GM13976 (cell line): ENCODE results near the gene TUBE1.

Experiments used
- DNase-seq: peaks from one replicate; pipeline ENCODE4 v3.0.0; 2012; ENCODE audit warnings: low spot score
- in situ Hi-C: fragments of 300-500 bp; cut with MboI; formaldehyde crosslinking; loops from one replicate; pipeline ENCODE4 v1.12.0; 2022; ENCODE audit warnings: low sequenced_read_pairs, mixed read lengths, inconsistent platforms; ENCODE audit not compliant: unreplicated experiment
- TF ChIP-seq, protein P1 (sequence below): IDR thresholded peaks from 2 replicates; pipeline ENCODE4 v1.5.1; 2012; ENCODE audit warnings: borderline replicate concordance, mild to moderate bottlenecking; ENCODE audit not compliant: insufficient read depth; ENCODE audit errors: extremely low read depth, missing control alignments, control extremely low read depth

TUBE1 gene

DNA sequence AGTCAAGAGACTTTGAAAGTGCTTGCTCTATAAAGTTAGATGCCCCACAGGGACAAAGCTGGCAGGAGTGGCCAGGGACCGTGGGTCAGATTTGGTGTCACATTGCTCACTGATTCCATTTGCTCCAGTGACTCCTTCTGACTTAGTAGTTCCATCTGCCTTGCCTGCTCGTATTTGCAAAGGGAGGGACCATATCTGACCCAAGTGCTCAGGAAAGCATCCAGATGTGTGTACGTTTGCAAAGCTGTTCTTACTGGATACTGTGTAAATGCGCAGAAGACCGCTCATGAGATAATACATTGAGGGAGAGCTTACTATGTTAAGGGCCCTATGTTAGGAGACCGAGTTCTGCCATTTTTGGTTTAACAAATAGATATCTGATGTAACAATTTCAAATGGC is 54.6 kb downstream of the TUBE1 start:
- in situ Hi-C loops = loop anchor here (25.0 kb wide), 1 partner anchor 770 kb away; a partner anchor contains a TSS
- TF ChIP-seq, protein P1, sequence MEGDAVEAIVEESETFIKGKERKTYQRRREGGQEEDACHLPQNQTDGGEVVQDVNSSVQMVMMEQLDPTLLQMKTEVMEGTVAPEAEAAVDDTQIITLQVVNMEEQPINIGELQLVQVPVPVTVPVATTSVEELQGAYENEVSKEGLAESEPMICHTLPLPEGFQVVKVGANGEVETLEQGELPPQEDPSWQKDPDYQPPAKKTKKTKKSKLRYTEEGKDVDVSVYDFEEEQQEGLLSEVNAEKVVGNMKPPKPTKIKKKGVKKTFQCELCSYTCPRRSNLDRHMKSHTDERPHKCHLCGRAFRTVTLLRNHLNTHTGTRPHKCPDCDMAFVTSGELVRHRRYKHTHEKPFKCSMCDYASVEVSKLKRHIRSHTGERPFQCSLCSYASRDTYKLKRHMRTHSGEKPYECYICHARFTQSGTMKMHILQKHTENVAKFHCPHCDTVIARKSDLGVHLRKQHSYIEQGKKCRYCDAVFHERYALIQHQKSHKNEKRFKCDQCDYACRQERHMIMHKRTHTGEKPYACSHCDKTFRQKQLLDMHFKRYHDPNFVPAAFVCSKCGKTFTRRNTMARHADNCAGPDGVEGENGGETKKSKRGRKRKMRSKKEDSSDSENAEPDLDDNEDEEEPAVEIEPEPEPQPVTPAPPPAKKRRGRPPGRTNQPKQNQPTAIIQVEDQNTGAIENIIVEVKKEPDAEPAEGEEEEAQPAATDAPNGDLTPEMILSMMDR = no peak
- DNase-seq = no peak

DNA sequence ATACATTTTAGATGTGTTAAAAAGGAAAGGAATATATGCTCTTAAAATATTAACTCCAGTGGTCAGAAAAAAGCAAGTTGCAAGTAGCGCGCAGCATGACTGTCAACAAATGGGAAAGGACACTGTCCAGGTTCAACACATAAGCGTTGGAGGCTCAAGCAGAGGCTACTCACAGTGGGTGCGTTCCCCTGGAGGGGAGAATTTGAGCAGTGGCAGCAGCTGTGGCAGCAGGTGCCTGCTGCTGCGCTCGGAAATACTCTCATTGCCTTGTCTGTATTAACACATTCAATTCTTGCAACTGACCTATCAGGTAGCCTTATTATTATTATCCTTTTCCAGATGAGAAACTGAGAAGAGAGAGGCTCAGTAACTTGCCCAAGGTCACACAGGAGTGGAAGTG is 55.3 kb downstream of the TUBE1 start:
- in situ Hi-C loops = loop anchor here (25.0 kb wide), 1 partner anchor 770 kb away; a partner anchor contains a TSS
- TF ChIP-seq, protein P1 = no peak
- DNase-seq = no peak

DNA sequence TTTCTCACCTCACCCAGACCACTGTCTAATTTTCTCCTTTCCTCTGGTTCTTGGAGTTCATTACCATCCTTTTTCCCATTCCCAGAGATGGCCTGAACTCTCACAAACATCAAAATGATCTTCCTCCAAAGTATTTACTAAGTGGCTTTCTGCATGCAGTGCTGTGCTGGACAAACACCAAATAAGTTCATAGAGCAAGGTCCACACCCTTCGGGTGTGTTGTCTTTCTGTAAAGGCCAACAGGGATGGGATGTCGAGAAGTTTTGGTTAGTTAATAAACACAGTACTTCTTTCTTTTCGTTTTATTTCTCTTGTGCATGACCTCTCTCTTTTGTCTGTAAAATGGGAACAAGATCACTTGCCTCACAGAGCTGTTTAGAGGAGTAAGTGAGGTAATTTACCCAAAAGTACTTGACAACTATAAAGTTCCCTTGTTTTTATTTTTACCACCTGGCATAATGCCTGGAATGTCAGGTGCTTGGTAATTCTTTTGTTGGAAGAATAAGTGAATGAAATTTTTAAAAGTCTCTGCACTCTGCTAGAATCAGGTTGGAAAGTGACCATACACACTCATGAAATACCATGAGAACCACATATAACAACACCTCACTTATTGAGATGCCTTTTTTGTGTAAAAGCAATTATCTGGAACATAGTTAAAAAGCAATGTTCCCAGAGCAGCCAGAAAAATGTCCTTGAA is 56.2 kb downstream of the TUBE1 start:
- no peak for DNase-seq
- TF ChIP-seq, protein P1 = no peak
- in situ Hi-C loops = loop anchor here (25.0 kb wide), 1 partner anchor 769 kb away; a partner anchor contains a TSS

DNA sequence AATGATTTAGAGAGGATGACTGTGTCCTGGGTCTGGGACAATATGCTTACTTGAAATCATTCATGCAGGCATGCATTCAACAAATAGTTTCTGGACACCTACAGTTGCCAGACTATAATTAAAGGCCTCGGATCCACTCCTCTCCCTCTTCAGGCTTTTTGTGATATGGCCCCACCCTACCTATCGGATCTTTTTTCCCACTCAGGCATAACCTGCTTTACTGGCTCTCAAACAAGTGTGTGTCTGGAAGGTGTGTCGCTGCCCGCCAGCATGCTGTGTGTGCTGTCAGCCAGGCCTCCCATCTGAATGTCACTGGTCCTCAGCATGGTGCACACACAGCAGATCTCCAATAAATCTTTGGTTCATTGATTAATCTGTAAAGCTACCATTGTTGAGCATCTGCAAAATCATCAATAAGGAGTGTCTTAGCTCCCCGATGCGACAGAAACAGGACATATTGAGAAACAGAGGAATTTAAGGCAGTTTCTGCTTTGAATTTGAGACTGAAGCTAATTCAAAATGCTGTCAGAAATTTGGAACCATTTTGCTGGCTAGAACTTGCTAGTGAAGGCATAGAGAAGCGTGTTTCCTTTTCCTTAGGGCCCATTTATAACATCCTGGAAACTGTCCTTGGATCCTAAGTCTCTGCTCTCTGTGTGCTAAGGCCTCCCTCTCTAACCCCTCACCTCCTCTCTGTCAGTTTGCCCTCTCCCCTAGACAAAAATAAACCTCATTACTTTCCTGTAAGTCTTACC is 56.9 kb downstream of the TUBE1 start:
- TF ChIP-seq, protein P1 = no peak
- DNase-seq = no peak
- in situ Hi-C loops = loop anchor here (25.0 kb wide), 1 partner anchor 768 kb away; a partner anchor contains a TSS

DNA sequence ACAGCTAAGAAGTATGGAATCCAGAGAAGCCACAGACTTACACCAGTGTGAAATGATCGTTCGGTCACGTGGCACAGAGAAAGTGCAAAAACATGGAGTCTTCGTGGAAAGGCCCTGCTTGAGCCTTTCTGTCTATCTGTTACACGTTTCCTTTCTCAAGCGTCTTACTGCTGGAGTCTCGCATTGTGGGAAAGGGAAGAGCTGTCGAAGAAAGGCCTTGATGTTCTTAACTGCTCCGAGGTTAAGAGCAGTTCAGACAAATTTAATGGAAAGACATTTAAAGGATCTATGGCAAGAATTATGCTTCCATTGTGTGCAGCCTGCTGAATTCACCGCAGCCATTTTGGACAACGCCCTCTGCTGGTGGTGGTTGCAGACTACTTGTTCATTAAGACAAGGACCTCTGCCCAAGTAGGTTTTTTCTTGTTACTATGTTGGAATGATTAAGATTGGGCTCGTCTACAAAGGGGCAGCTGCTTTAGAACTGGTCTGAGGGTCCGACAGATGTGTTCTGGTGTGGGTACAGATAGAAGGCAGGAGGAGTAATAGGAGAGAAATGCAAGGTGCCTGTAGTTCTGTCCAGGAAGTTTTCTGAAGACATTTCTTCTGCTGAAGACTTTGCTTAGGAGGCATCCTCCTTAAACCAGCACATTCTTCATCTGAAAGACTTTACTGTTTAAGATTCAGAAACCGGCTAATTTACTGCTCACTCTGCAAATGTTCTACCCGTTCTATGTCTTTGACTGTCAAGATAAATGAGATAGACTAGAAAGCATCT is 58.0 kb downstream of the TUBE1 start:
- DNase-seq = peak; percentile 54
- in situ Hi-C loops = loop anchor here (25.0 kb wide), 1 partner anchor 767 kb away; a partner anchor contains a TSS
- TF ChIP-seq, protein P1 = peak; percentile 77

DNA sequence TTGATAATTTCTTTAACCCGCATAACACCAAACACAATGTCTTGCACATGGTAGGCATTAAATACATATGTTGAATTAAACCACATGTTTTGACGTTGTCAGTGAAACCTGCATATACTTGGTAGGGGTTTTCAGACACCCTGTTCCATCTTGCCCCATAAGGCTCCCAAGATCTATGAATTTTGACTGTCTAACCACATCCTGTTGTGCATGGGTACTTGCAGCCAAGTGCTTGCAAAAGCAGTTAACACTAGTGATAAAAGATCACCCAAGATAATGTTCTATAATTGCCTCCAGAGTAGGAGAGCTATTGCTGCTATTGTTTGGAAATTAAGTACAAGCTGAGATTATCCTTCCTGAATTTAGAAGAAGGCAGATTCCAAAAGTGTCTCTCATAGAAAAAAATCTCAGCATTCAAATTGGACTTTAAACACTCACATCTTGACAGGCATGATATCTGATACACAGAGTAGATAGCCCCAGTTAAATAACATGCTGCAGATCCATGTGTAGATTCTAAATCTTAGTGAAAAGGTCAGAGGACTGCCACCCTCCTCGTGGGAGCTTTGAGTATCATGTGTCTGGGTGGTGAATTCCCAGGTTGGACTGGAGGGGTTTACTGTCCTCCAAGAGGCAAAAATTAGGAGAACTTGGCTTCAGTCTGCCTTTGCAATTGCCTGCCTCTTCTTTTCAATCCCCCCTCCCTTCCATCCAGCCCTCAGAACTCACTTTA is 59.2 kb downstream of the TUBE1 start:
- TF ChIP-seq, protein P1 = no peak
- DNase-seq = no peak
- in situ Hi-C loops = loop anchor here (25.0 kb wide), 1 partner anchor 766 kb away; a partner anchor contains a TSS
